ENCODE measurements around the gene ACADVL. TPM values are rescaled to one million over a fixed set of nuclear protein-coding genes. Genes with fewer than 3 reads are reported as not detected.
A peak's percentile ranks its signal among the peaks of the same experiment; 100 is the strongest.

ACADVL gene
- polyA plus RNA-seq, 1 of the 3 experiments (the other 2 are of a cell fraction) = 635 TPM

GRCh38 chr17:7186241-7186640 is 33.5 kb upstream of the ACADVL start:
- Histone ChIP-seq H3K36me3 (replicated peaks in 1 of 2; ENCODE audit: control insufficient read depth in 1 of 2, insufficient read depth in 2 of 2, low read length in 1 of 2) (peaks cover 3 to 7% of the 10 kb centered on the region in 2 experiments), H2AFZ (ENCODE audit: low read depth) (no peak overlapping the region), H3F3A (replicated peaks; ENCODE audit: insufficient read depth) (no peaks in the 10 kb centered on the region), H3K4me1 (ENCODE audit: control insufficient read depth in 1 of 2, insufficient read depth in 2 of 2, low read depth in 1 of 2, low read length in 1 of 2) (peaks cover 0 to 5% of the 10 kb centered on the region in 2 experiments; a peak in 1 of 4 replicates), H3K79me2 (ENCODE audit: insufficient read depth) (no peaks in the 10 kb centered on the region), H3K9me2 (no peaks in the 10 kb centered on the region), H3K9ac (no peak overlapping the region), H3K9me3 (no peaks in the 10 kb centered on the region), H3K4me2 (no peak overlapping the region), H4K20me1 (ENCODE audit: insufficient read depth) (no peaks in the 10 kb centered on the region), H3K4me3 (ENCODE audit: low read depth in 2 of 2, low read length in 1 of 2) (no peak overlapping the region), H3K27me3 (ENCODE audit: insufficient read depth) (no peaks in the 10 kb centered on the region), H3K27ac (ENCODE audit: low read depth in 2 of 2, low read length in 1 of 2) (no peak overlapping the region)
- no peak for TF ChIP-seq GABPA (IDR thresholded peaks at IDR 0.05; ENCODE audit: low read depth)
- TF ChIP-seq EZH2phosphoT487 (IDR thresholded peaks at IDR 0.05; ENCODE audit: borderline replicate concordance, low read depth) = no peak
- TF ChIP-seq, protein P1, sequence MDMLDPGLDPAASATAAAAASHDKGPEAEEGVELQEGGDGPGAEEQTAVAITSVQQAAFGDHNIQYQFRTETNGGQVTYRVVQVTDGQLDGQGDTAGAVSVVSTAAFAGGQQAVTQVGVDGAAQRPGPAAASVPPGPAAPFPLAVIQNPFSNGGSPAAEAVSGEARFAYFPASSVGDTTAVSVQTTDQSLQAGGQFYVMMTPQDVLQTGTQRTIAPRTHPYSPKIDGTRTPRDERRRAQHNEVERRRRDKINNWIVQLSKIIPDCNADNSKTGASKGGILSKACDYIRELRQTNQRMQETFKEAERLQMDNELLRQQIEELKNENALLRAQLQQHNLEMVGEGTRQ (IDR thresholded peaks at IDR 0.05; ENCODE audit: borderline replicate concordance, low read depth, low read length) = no peak
- TF ChIP-seq CTCF (IDR thresholded peaks at IDR 0.05) = peak; percentile 30; the same call in 1 of the 2 replicates
- no peak for TF ChIP-seq GATA2 (CRISPR knock-in tag; IDR thresholded peaks at IDR 0.05)
- no peak for DNase-seq
- CTCF ChIA-PET = interaction anchor here (1.8 to 12.9 kb wide), 2 partner anchors 9 to 137 kb away, joined by 10 to 217 read pairs; partner anchors contain the start of gene SLC16A11
- POLR2A ChIA-PET = no interaction called here
- 89% methylated on average over 7 of the region's 7 CpGs for WGBS (ENCODE audit: low lambda C conversion rate)

GRCh38 chr17:7190276-7190917 is 29.3 kb upstream of the ACADVL start:
- Histone ChIP-seq H3K4me3 (ENCODE audit: low read depth in 2 of 2, low read length in 1 of 2) (no peak overlapping the region), H3K36me3 (replicated peaks in 1 of 2; ENCODE audit: control insufficient read depth in 1 of 2, insufficient read depth in 2 of 2, low read length in 1 of 2) (peaks cover 12 to 24% of the 10 kb centered on the region in 2 experiments), H3K27ac (ENCODE audit: low read depth in 2 of 2, low read length in 1 of 2) (no peak overlapping the region), H3F3A (replicated peaks; ENCODE audit: insufficient read depth) (no peaks in the 10 kb centered on the region), H3K9me3 (no peaks in the 10 kb centered on the region), H3K27me3 (ENCODE audit: insufficient read depth) (no peaks in the 10 kb centered on the region), H3K9me2 (no peaks in the 10 kb centered on the region), H3K79me2 (ENCODE audit: insufficient read depth) (no peaks in the 10 kb centered on the region), H4K20me1 (ENCODE audit: insufficient read depth) (no peaks in the 10 kb centered on the region), H2AFZ (ENCODE audit: low read depth) (no peak overlapping the region), H3K4me1 (ENCODE audit: control insufficient read depth in 1 of 2, insufficient read depth in 2 of 2, low read depth in 1 of 2, low read length in 1 of 2) (no peaks in the 10 kb centered on the region), H3K4me2 (no peak overlapping the region), H3K9ac (no peak overlapping the region)
- POLR2A ChIA-PET = no interaction called here
- DNase-seq = no peak
- WGBS (ENCODE audit: low lambda C conversion rate) = 93% methylated on average over 8 of the region's 14 CpGs
- TF ChIP-seq, protein P2, sequence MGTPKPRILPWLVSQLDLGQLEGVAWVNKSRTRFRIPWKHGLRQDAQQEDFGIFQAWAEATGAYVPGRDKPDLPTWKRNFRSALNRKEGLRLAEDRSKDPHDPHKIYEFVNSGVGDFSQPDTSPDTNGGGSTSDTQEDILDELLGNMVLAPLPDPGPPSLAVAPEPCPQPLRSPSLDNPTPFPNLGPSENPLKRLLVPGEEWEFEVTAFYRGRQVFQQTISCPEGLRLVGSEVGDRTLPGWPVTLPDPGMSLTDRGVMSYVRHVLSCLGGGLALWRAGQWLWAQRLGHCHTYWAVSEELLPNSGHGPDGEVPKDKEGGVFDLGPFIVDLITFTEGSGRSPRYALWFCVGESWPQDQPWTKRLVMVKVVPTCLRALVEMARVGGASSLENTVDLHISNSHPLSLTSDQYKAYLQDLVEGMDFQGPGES (IDR thresholded peaks at IDR 0.05; ENCODE audit: low read depth, low read length) = no peak
- TF ChIP-seq POLR2AphosphoS5 (IDR thresholded peaks at IDR 0.05; ENCODE audit: low read depth, low read length) = no peak
- no peak for TF ChIP-seq RXRA (IDR thresholded peaks at IDR 0.05; ENCODE audit: borderline replicate concordance, low read depth)
- CTCF ChIA-PET = interaction anchor here (1.5 kb wide), 1 partner anchor 24 kb away, joined by 4 read pairs; no protein-coding TSS in a partner anchor
